Mesothelial cell of epicardium (in vitro differentiated cells): ENCODE measurements around the gene FRMD4A. TPM values are rescaled to one million over a fixed set of nuclear protein-coding genes. Genes with fewer than 3 reads are reported as not detected.
"Not testable (repeated sequence)": the region's sequence is repeated elsewhere in the genome, so short reads cannot be mapped to it uniquely, and the experiment has no call there.

Experiments used
- DNase-seq, 2 experiments: peaks; one replicate each; pipeline ENCODE4 v3.0.0; 2021; ENCODE audit warnings: low spot score in 2 of 2; ENCODE audit not compliant: unreplicated experiment in 2 of 2
- H3K27ac Mint-ChIP-seq: 2 replicates; pipeline ENCODE4 v1.8.0; 2021; ENCODE audit warnings: mixed read lengths
- H3K27me3 Mint-ChIP-seq: 2 replicates; pipeline ENCODE4 v1.8.0; 2021; ENCODE audit warnings: low read depth, mixed read lengths
- H3K36me3 Mint-ChIP-seq: 2 replicates; pipeline ENCODE4 v1.8.0; 2021; ENCODE audit warnings: mixed read lengths
- H3K4me1 Mint-ChIP-seq: 2 replicates; pipeline ENCODE4 v1.8.0; 2021; ENCODE audit warnings: mixed read lengths
- H3K4me3 Mint-ChIP-seq: 2 replicates; pipeline ENCODE4 v1.8.0; 2021; ENCODE audit warnings: mild to moderate bottlenecking, moderate library complexity, mixed read lengths
- H3K9me3 Mint-ChIP-seq: 2 replicates; pipeline ENCODE4 v1.8.0; 2021; ENCODE audit warnings: mixed read lengths
- total RNA-seq: library from RNA; stranded (reverse); gene quantifications from 3 replicates; pipeline ENCODE4 v1.2.1, GENCODE V29; 2021
- TF ChIP-seq, protein P1 (sequence below): fragments of 200-600 bp; sonication (generic); IDR thresholded peaks from one replicate; pipeline ENCODE4 v1.5.0; 2021; ENCODE audit warnings: antibody characterized with exemption; ENCODE audit not compliant: unreplicated experiment

The FRMD4A gene
- total RNA-seq, 1 donor from 2014 or later: 45.0 TPM

- Mint-ChIP-seq H3K4me3 (no peak overlapping the region), H3K27ac (no peak overlapping the region), H3K9me3 (no peaks in the 10 kb centered on the region), H3K36me3 (no peaks in the 10 kb centered on the region), H3K4me1 (peaks cover 10% of the 10 kb centered on the region), H3K27me3 (peaks cover 28% of the 10 kb centered on the region)
- DNase-seq: no peak
- TF ChIP-seq, protein P1, sequence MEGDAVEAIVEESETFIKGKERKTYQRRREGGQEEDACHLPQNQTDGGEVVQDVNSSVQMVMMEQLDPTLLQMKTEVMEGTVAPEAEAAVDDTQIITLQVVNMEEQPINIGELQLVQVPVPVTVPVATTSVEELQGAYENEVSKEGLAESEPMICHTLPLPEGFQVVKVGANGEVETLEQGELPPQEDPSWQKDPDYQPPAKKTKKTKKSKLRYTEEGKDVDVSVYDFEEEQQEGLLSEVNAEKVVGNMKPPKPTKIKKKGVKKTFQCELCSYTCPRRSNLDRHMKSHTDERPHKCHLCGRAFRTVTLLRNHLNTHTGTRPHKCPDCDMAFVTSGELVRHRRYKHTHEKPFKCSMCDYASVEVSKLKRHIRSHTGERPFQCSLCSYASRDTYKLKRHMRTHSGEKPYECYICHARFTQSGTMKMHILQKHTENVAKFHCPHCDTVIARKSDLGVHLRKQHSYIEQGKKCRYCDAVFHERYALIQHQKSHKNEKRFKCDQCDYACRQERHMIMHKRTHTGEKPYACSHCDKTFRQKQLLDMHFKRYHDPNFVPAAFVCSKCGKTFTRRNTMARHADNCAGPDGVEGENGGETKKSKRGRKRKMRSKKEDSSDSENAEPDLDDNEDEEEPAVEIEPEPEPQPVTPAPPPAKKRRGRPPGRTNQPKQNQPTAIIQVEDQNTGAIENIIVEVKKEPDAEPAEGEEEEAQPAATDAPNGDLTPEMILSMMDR: no peak
Observed at GRCh38 chr10:14225379-14225778, 105.3 kb downstream of the FRMD4A start.

- H3K27ac Mint-ChIP-seq: no peak overlapping the region
- no peak for DNase-seq
Observed at GRCh38 chr10:14220026-14220425, 110.7 kb downstream of the FRMD4A start.

DNA sequence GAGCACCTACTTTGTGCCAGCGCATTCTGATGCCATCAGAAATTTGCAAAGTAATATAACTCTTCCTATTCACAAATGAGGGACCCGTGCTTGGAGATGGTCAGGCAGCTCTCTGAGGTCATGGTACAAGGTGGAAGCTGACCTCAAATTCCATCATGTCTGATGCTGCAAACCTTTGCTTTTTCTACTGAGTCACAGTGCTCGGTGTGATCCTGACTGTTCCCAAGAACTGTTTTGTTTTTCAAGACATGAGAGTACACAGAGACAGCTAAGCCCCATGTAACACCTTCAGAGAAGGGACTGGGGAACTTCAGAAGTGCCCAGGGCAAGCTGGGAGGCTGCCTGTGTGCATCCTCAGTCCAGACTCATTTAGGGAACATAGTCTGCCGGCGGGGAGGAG, 111.3 kb downstream of the FRMD4A start:
- Mint-ChIP-seq H3K36me3 (no peaks in the 10 kb centered on the region), H3K27me3 (peaks cover 32% of the 10 kb centered on the region), H3K9me3 (no peaks in the 10 kb centered on the region), H3K27ac (no peak overlapping the region), H3K4me3 (no peak overlapping the region), H3K4me1 (peaks cover 7% of the 10 kb centered on the region)
- DNase-seq: no peak
- TF ChIP-seq, protein P1: no peak

More at GRCh38 chr10:14220026-14220425, 110.7 kb downstream of the FRMD4A start:
- peaks cover 10% of the 10 kb centered on the region for H3K4me1 Mint-ChIP-seq
- no peaks in the 10 kb centered on the region for H3K36me3 Mint-ChIP-seq
- H3K27me3 Mint-ChIP-seq: peaks cover 32% of the 10 kb centered on the region
- H3K9me3 Mint-ChIP-seq: no peaks in the 10 kb centered on the region
- TF ChIP-seq, protein P1: no peak
- no peak overlapping the region for H3K4me3 Mint-ChIP-seq

DNA sequence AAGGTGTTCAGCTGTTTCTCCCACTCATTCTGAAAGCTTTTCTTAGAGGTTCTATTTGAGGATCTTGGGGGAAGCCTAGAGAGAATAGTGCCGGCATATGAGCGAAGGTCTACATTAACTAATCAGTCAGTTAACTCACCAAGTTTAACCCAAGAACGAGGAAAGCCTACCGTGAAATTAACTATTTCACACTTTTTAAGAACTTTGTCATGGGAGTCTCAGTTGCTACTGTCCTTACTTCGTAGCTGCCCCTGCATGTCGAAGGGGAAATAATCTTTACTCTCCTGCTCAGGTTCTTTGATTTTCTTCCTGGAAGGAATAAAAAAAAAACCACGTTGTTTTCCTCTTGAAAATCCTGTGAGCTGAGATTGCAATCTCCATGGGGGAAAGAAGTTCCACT, 115.1 kb downstream of the FRMD4A start:
- H3K27ac Mint-ChIP-seq: no peak overlapping the region
- no peak for DNase-seq
- peaks cover 37% of the 10 kb centered on the region for H3K27me3 Mint-ChIP-seq
- H3K36me3 Mint-ChIP-seq: no peaks in the 10 kb centered on the region
- H3K4me3 Mint-ChIP-seq: no peak overlapping the region
- H3K9me3 Mint-ChIP-seq: no peaks in the 10 kb centered on the region
- no peaks in the 10 kb centered on the region for H3K4me1 Mint-ChIP-seq
- TF ChIP-seq, protein P1: no peak

DNA sequence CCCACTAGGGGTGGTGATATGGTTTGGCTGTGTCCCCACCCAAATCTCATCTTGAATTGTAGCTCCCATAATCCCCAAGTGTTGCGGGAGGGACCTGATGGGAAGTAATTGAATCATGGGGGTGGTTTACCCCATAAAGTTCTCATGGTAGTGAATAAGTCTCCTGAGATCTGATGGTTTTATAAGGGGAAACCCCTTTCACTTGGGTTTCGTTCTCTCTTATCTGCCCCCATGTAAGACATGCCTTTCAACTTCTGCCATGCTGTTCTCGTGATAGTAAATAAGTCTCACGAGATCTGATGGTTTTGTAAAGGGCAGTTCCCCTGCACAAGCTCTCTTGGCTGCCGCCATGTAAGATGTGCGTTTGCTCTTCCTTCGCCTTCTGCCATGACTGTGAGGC, 117.0 kb downstream of the FRMD4A start:
- H3K9me3 Mint-ChIP-seq, DNase-seq, H3K27ac Mint-ChIP-seq, H3K36me3 Mint-ChIP-seq, H3K4me1 Mint-ChIP-seq, H3K4me3 Mint-ChIP-seq: not testable (repeated sequence)
- peaks cover 33% of the 10 kb centered on the region for H3K27me3 Mint-ChIP-seq

DNA sequence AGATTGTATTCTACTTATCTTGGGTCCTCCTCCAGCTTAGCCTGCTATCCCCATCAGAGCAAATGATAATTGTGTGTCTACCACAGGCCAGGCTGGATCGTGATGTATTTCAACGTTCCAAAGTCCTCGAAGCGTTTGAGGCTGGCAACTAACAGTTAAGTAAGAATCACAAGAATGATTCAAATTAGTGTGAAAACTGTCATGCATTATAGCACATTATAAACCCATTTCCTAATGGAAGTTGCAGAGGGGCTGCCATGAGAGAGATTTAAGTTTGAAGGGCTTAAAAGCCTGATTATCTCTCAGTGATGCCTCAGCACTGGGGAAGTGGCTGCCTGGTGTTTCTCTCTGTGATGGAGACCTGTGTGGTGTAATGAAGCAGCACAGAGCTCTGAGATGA, 119.1 kb downstream of the FRMD4A start:
- no peak overlapping the region for H3K27ac Mint-ChIP-seq
- H3K36me3 Mint-ChIP-seq: no peaks in the 10 kb centered on the region
- H3K9me3 Mint-ChIP-seq: no peaks in the 10 kb centered on the region
- no peak overlapping the region for H3K4me3 Mint-ChIP-seq
- TF ChIP-seq, protein P1: no peak
- H3K27me3 Mint-ChIP-seq: peaks cover 23% of the 10 kb centered on the region
- H3K4me1 Mint-ChIP-seq: no peaks in the 10 kb centered on the region
- DNase-seq: no peak
